Endometrial microvascular endothelial cells (primary cell): Measurements from ENCODE around the gene EXT2. TPM values are rescaled to one million over a fixed set of nuclear protein-coding genes. Genes with fewer than 3 reads are reported as not detected.

Source experiments
- in situ Hi-C: cut with HindIII; loops from 2 replicates; pipeline ENCODE4 v1.10.0; 2017; ENCODE audit warnings: low sequenced_read_pairs, low pct_unique_long_range_greater_than_20kb; ENCODE audit errors: inconsistent ontology term
- total RNA-seq: library from RNA; depleted of rRNA; stranded (reverse); fragments of >200 nt; gene quantifications from one replicate; pipeline ENCODE4 v1.2.3, GENCODE V29; 2015; ENCODE audit errors: inconsistent ontology term

The EXT2 gene
- total RNA-seq = 97.4 TPM

GRCh38 chr11:44095506-44096359, at the start of gene EXT2:
Gene EXT2, plus strand, starts transcription at chr11:44095678. Its CDS starts 12,035 bp downstream, at chr11:44107713.
- in situ Hi-C loops = no loop called here

- in situ Hi-C loops = loop anchor here (25.0 kb wide), 1 partner anchor 134 kb away; no protein-coding TSS in a partner anchor
Observed at GRCh38 chr11:44046182-44046581, 49.3 kb upstream of the EXT2 start.

GRCh38 chr11:44047298-44047697, 48.2 kb upstream of the EXT2 start:
- in situ Hi-C loops = loop anchor here (25.0 kb wide), 1 partner anchor 135 kb away; no protein-coding TSS in a partner anchor

GRCh38 chr11:44047931-44048431, 47.5 kb upstream of the EXT2 start, which contains the start of gene ACCSL:
Gene ACCSL, plus strand, starts transcription at chr11:44047981. Its CDS starts 56 bp downstream, at chr11:44048037.
- in situ Hi-C loops = loop anchor here (25.0 kb wide), 1 partner anchor 136 kb away; no protein-coding TSS in a partner anchor

GRCh38 chr11:44049832-44050231, 45.6 kb upstream of the EXT2 start:
- in situ Hi-C loops = loop anchor here (25.0 kb wide), 1 partner anchor 138 kb away; no protein-coding TSS in a partner anchor

- in situ Hi-C loops = no loop called here
Observed at GRCh38 chr11:44051171-44051570, 44.3 kb upstream of the EXT2 start.

- in situ Hi-C loops = no loop called here
Observed at GRCh38 chr11:44057340-44057739, 38.1 kb upstream of the EXT2 start.

GRCh38 chr11:44058275-44058674, 37.2 kb upstream of the EXT2 start:
- in situ Hi-C loops = no loop called here

GRCh38 chr11:44065161-44065661, 30.3 kb upstream of the EXT2 start:
- in situ Hi-C loops = no loop called here

- in situ Hi-C loops = no loop called here
Observed at GRCh38 chr11:44065841-44066731, 29.4 kb upstream of the EXT2 start, which contains the start of gene ACCS. Gene ACCS, plus strand, starts transcription at chr11:44066270. Its CDS starts 1,358 bp downstream, at chr11:44067628.

GRCh38 chr11:44066732-44067141, 28.7 kb upstream of the EXT2 start:
- in situ Hi-C loops = no loop called here

- in situ Hi-C loops = no loop called here
Observed at GRCh38 chr11:44067266-44067665, 28.2 kb upstream of the EXT2 start.

GRCh38 chr11:44068180-44068579, 27.3 kb upstream of the EXT2 start:
- in situ Hi-C loops = no loop called here

- in situ Hi-C loops = no loop called here
Observed at GRCh38 chr11:44071157-44071556, 24.3 kb upstream of the EXT2 start.

GRCh38 chr11:44072757-44073658, 22.5 kb upstream of the EXT2 start:
- in situ Hi-C loops = no loop called here

GRCh38 chr11:44078794-44079193, 16.7 kb upstream of the EXT2 start:
- in situ Hi-C loops = no loop called here

GRCh38 chr11:44079376-44079775, 16.1 kb upstream of the EXT2 start:
- in situ Hi-C loops = no loop called here

- in situ Hi-C loops = no loop called here
Observed at GRCh38 chr11:44080951-44081350, 14.5 kb upstream of the EXT2 start.
